ENCODE results near the gene ARHGEF16. TPM values are rescaled to one million over a fixed set of nuclear protein-coding genes. Genes with fewer than 3 reads are reported as not detected.

ARHGEF16 gene
- total and polyA plus RNA-seq, 2 experiments from 2014 or later, result not detected

DNA sequence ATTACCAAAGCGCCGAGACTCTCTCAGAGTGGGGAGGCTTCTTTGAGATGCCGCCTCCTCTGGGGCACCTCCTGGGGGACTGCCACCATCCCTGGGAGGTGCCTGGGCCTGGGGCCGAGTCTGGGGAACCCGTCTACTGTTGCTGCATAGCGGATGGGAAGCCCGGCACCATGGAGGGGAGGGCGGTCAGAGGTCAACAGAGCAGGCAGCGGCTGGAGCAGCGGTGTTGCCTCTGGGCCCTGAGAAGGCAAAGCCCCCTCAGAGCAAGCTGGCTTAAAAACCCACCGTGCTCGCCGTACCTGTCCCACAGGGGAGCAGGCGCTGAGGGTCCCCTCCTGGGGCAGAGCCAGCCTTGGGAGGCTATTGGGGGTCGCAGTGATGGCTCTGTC, 62.0 kb downstream of the ARHGEF16 start:
- Histone ChIP-seq H3K27ac (no peak overlapping the region), H3K36me3 (ENCODE audit: low read depth) (no peaks in the 10 kb centered on the region), H2AFZ (no peak overlapping the region), H3K9ac (no peak overlapping the region), H4K20me1 (ENCODE audit: insufficient read depth) (no peaks in the 10 kb centered on the region), H3K4me1 (ENCODE audit: insufficient read depth) (no peaks in the 10 kb centered on the region), H3F3A (ENCODE audit: insufficient read depth) (no peaks in the 10 kb centered on the region), H3K9me3 (ENCODE audit: low read depth) (no peaks in the 10 kb centered on the region), H3K4me3 (no peak overlapping the region), H3K9me2 (ENCODE audit: insufficient read depth) (no peaks in the 10 kb centered on the region), H3K27me3 (replicated peaks; ENCODE audit: insufficient read depth) (no peaks in the 10 kb centered on the region), H3K4me2 (ENCODE audit: unreplicated experiment) (no peak overlapping the region), H3K79me2 (ENCODE audit: insufficient read depth) (no peaks in the 10 kb centered on the region)
- TF ChIP-seq EZH2phosphoT487 (IDR thresholded peaks at IDR 0.05; ENCODE audit: insufficient read depth, low read depth) (no peak), EZH2 (IDR thresholded peaks at IDR 0.05; ENCODE audit: insufficient read depth, poor library complexity, severe bottlenecking) (no peak)
- WGBS, 2 experiments (ENCODE audit: low coverage in 1 of 2, low lambda C conversion rate in 2 of 2, missing lambda C conversion rate in 2 of 2), result 89 to 96% methylated on average over 15 of the region's 15 CpGs
- in situ Hi-C loops (cut with MboI), result no loop called here
- DNase-seq, result no peak

DNA sequence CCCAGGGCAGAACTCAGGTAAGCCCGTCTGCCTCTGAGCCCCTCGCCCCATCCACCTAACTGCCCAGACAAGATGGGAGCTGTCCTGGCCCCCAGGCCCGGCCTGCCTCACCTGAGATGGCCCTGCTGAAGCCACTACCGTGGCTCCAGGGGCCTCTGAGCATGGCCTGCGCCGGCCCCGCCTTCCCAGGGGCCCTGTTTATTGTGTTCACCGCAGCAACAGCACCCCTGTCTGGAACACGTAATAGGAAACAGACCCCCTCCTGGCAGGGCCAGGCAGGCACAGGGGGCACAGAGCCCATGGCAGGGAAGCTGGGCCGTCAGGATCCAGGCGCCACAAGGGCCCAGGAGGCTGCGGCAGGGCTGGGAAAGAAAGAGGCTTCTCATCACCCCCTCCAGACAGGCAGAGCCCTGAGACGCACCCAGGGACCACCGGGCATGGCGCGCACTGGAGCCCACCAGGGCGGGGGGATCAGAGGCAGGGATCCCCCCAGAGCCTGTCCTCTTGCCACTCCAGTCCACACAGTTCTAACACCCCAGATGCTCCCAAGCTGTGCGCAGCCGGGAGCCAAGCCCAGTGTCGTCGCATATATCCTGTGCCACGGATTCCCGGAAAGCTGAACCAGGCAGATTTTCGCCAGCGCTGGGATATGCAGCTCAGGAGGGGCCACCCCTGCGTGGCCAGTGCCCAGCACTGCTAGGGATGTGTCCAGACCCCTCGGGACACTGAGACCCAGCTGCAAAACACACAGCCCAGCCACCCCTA, 62.6 kb downstream of the ARHGEF16 start:
- Histone ChIP-seq H3K9ac (no peak overlapping the region), H3K9me3 (ENCODE audit: low read depth) (no peaks in the 10 kb centered on the region), H2AFZ (no peak overlapping the region), H3K36me3 (ENCODE audit: low read depth) (no peaks in the 10 kb centered on the region), H3F3A (ENCODE audit: insufficient read depth) (no peaks in the 10 kb centered on the region), H3K9me2 (ENCODE audit: insufficient read depth) (no peaks in the 10 kb centered on the region), H3K27me3 (replicated peaks; ENCODE audit: insufficient read depth) (no peaks in the 10 kb centered on the region), H4K20me1 (ENCODE audit: insufficient read depth) (no peaks in the 10 kb centered on the region), H3K4me1 (ENCODE audit: insufficient read depth) (no peaks in the 10 kb centered on the region), H3K4me3 (no peak overlapping the region), H3K79me2 (ENCODE audit: insufficient read depth) (no peaks in the 10 kb centered on the region), H3K4me2 (ENCODE audit: unreplicated experiment) (no peak overlapping the region), H3K27ac (no peak overlapping the region)
- DNase-seq, result no peak
- in situ Hi-C loops (cut with MboI), result no loop called here
- TF ChIP-seq EZH2 (IDR thresholded peaks at IDR 0.05; ENCODE audit: insufficient read depth, poor library complexity, severe bottlenecking) (no peak), EZH2phosphoT487 (IDR thresholded peaks at IDR 0.05; ENCODE audit: insufficient read depth, low read depth) (no peak)
- WGBS, 2 experiments (ENCODE audit: low coverage in 1 of 2, low lambda C conversion rate in 2 of 2, missing lambda C conversion rate in 2 of 2), result 40 to 46% methylated on average over 26 to 27 of the region's 27 CpGs

DNA sequence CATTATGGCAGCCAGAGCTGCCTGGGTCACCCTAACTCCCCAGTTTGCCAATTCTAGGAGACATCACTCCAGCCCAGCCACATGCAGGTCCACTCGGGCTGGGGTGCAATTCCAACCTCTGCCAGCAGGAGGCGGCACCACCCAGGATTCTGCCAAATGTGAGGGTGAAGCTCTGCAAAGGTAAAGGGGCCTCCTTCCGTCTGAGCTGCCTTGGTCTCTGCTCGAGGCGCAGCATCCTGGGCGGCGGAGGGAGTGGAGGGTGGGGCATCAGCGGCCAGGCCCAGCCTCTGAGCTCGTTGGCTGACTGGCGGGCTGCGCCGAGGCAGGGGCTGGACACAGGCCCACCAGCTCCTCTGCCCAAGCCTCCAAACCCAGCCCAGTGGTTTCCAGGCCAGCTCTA, 63.8 kb downstream of the ARHGEF16 start:
- no peaks in the 10 kb centered on the region for H4K20me1 ChIP-seq (ENCODE audit: insufficient read depth)
- H3K4me2 ChIP-seq (ENCODE audit: unreplicated experiment), result no peak overlapping the region
- H3K4me1 ChIP-seq (ENCODE audit: insufficient read depth), result peaks cover 4% of the 10 kb centered on the region
- TF ChIP-seq EZH2phosphoT487 (IDR thresholded peaks at IDR 0.05; ENCODE audit: insufficient read depth, low read depth), result no peak
- no peak for TF ChIP-seq EZH2 (IDR thresholded peaks at IDR 0.05; ENCODE audit: insufficient read depth, poor library complexity, severe bottlenecking)
- no peaks in the 10 kb centered on the region for H3K36me3 ChIP-seq (ENCODE audit: low read depth)
- no peaks in the 10 kb centered on the region for H3F3A ChIP-seq (ENCODE audit: insufficient read depth)
- no peaks in the 10 kb centered on the region for H3K9me2 ChIP-seq (ENCODE audit: insufficient read depth)
- H3K27me3 ChIP-seq (replicated peaks; ENCODE audit: insufficient read depth), result no peaks in the 10 kb centered on the region
- in situ Hi-C loops (cut with MboI), result no loop called here
- DNase-seq, result no peak
- no peak overlapping the region for H3K27ac ChIP-seq
- H3K4me3 ChIP-seq, result no peak overlapping the region
- no peak overlapping the region for H3K9ac ChIP-seq
- no peaks in the 10 kb centered on the region for H3K9me3 ChIP-seq (ENCODE audit: low read depth)
- H3K79me2 ChIP-seq (ENCODE audit: insufficient read depth), result no peaks in the 10 kb centered on the region
- no peak overlapping the region for H2AFZ ChIP-seq
- WGBS, 2 experiments (ENCODE audit: low coverage in 1 of 2, low lambda C conversion rate in 2 of 2, missing lambda C conversion rate in 2 of 2), result 35 to 39% methylated on average over 9 to 12 of the region's 12 CpGs

DNA sequence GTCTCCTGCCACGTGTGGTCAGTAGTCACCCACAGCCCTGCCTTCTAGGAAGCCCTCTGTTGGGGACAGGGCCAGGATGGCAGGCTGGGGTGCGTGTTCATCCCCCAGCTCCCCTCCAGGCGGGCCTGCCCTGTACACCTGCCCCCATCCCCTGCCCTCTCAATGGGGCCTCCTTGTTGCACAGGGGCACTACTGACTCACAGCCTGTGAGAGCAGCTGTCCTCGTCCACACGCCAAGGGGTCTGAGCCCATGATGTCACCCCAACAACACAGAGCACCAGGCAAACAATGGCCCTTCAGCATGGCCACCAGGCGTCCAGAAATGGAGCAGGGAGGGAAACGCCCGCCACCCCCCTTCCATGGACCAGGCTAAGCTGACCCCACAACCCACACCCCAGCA, 64.3 kb downstream of the ARHGEF16 start:
- no peaks in the 10 kb centered on the region for H3K9me3 ChIP-seq (ENCODE audit: low read depth)
- H3K27ac ChIP-seq, result no peak overlapping the region
- in situ Hi-C loops (cut with MboI), result no loop called here
- WGBS, 2 experiments (ENCODE audit: low coverage in 1 of 2, low lambda C conversion rate in 2 of 2, missing lambda C conversion rate in 2 of 2), result 54 to 77% methylated on average over 4 to 8 of the region's 8 CpGs
- H3K79me2 ChIP-seq (ENCODE audit: insufficient read depth), result no peaks in the 10 kb centered on the region
- no peaks in the 10 kb centered on the region for H3K9me2 ChIP-seq (ENCODE audit: insufficient read depth)
- peaks cover 8% of the 10 kb centered on the region for H3K4me1 ChIP-seq (ENCODE audit: insufficient read depth)
- H3K27me3 ChIP-seq (replicated peaks; ENCODE audit: insufficient read depth), result no peaks in the 10 kb centered on the region
- no peak overlapping the region for H3K4me3 ChIP-seq
- no peak for TF ChIP-seq EZH2phosphoT487 (IDR thresholded peaks at IDR 0.05; ENCODE audit: insufficient read depth, low read depth)
- no peak for TF ChIP-seq EZH2 (IDR thresholded peaks at IDR 0.05; ENCODE audit: insufficient read depth, poor library complexity, severe bottlenecking)
- no peaks in the 10 kb centered on the region for H3K36me3 ChIP-seq (ENCODE audit: low read depth)
- no peak overlapping the region for H2AFZ ChIP-seq
- H3K4me2 ChIP-seq (ENCODE audit: unreplicated experiment), result no peak overlapping the region
- no peaks in the 10 kb centered on the region for H4K20me1 ChIP-seq (ENCODE audit: insufficient read depth)
- no peak overlapping the region for H3K9ac ChIP-seq
- H3F3A ChIP-seq (ENCODE audit: insufficient read depth), result no peaks in the 10 kb centered on the region
- no peak for DNase-seq

Measured in GM23248 (cell line).